Right cardiac atrium (tissue), 5 donors: ENCODE results near the gene CYP1A1. TPM values are rescaled to one million over a fixed set of nuclear protein-coding genes. Genes with fewer than 3 reads are reported as not detected.

Source experiments
- ATAC-seq, 2 donors: fragments of 200-7000 bp; cut with Tn5 transposase; one replicate each; pipeline versions ENCODE4 v1.8.0 to v1.9.1; 2020; ENCODE audit warnings: moderate library complexity in 2 of 2, mild to moderate bottlenecking in 1 of 2
- DNase-seq, 3 donors: peaks; one replicate each; pipeline ENCODE4 v3.0.0-alpha.2; 2020
- H3K27ac ChIP-seq: one replicate; pipeline ENCODE4 v1.5.1; 2013; ENCODE audit warnings: mild to moderate bottlenecking, low read length, control low read depth, moderate library complexity
- H3K27me3 ChIP-seq: one replicate; pipeline ENCODE4 v1.6.1; 2013; ENCODE audit not compliant: control insufficient read depth, insufficient read depth
- H3K4me1 ChIP-seq: one replicate; pipeline ENCODE4 v1.6.1; 2013; ENCODE audit warnings: low read length; ENCODE audit not compliant: control insufficient read depth, insufficient read depth
- H3K4me3 ChIP-seq: one replicate; pipeline ENCODE4 v1.5.1; 2013; ENCODE audit warnings: low read length, control low read depth
- H3K9me3 ChIP-seq: one replicate; pipeline ENCODE4 v1.6.1; 2013; ENCODE audit warnings: low read length; ENCODE audit not compliant: control insufficient read depth
- WGBS: extraction: QIAGEN DNeasy Blood & Tissue Kit; methylation state at CpG from one replicate; pipeline ENCODE4 v1.1.7; 2013; 5-methylcytosine and 5-hydroxymethylcytosine counted together
- intact Hi-C, 4 donors: fragments of 100-400 bp; cut with DNase I; formaldehyde crosslinking; loops; one replicate each; pipeline versions ENCODE4 v1.11.0 to v1.14.0; 2022 to 2023
- polyA plus RNA-seq: library from polyadenylated mRNA; stranded (reverse); fragments of 200-250 nt; gene quantifications from one replicate; pipeline ENCODE4 v1.2.3, GENCODE V29; 2013
- total RNA-seq, 4 donors: library from RNA; stranded (reverse); fragmentation: NEBNext Ultra II Directional; extraction: Animal tissue kit (Norgen Biotek cat#: 25700); gene quantifications; one replicate each; pipeline ENCODE4 v1.2.1, GENCODE V29; 2021
- donor health status: healthy with polysubstance abuse.
- donor health status: DM: no; HTN: yes; CAD: no.
- donor health status: DM: no; HTN: no; CAD: no.
- donor health status: DM: no; HTN: yes; CAD: no; lungs with severe emphysema.
- donor health status: DM: yes; HTN: yes; CAD: no.

Gene CYP1A1
- total and polyA plus RNA-seq, 5 donors, result 0.12 to 1.1 (median 0.59) TPM; not detected in 2

DNA sequence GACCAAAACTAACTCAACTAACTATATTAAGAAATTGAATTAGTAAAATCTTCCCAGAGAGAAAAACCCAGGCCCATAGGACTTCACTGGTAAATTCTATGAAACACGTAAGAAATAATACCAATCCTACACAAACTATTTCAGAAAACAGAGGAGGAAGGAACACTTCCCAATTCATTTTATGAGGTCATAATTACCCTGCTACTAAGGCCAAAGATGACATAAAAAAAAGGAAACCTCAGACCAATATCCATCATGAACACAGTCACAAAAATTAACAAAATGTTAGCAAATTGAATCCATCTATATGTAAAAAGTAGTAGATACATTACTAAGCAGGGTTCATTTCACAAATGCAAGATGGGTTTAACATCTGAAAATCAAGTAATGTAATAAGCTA is 33.0 kb downstream of the CYP1A1 start:
- intact Hi-C loops, result no loop called here

DNA sequence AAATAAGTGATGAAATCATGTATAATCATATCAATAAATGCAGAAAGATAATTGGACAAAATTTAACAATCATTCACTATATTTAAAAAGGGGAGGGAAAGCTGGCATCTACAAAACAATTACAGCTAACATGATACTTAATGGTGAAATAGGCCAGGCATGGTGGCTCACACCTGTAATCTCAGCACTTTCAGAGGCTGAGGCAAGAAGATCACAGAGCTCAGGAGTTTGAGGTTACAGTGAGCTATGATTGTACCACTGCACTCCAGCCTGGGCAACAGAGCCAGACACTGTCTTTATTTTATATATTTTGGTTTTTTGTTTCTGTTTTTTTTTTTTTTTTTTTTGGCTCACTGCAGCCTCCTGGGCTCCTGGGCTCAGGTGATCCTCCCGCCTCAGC is 41.6 kb downstream of the CYP1A1 start:
- no peak for DNase-seq
- 89% methylated on average over 1 of the region's 1 CpG for WGBS
- Histone ChIP-seq H3K9me3 (no peaks in the 10 kb centered on the region), H3K4me3 (no peak overlapping the region), H3K27ac (no peak overlapping the region), H3K4me1 (no peaks in the 10 kb centered on the region), H3K27me3 (no peaks in the 10 kb centered on the region)
- ATAC-seq, result no peak
- intact Hi-C loops, result no loop called here

More for the DNA sequence above, 33.0 kb downstream of the CYP1A1 start:
- no peaks in the 10 kb centered on the region for H3K27me3 ChIP-seq
- no peaks in the 10 kb centered on the region for H3K4me1 ChIP-seq
- ATAC-seq (no peak), DNase-seq (no peak)
- no peaks in the 10 kb centered on the region for H3K9me3 ChIP-seq
- 78% methylated on average over 1 of the region's 1 CpG for WGBS
- no peak overlapping the region for H3K4me3 ChIP-seq
- H3K27ac ChIP-seq, result no peak overlapping the region

- no peak for DNase-seq
- WGBS, result 96% methylated on average over 3 of the region's 3 CpGs
- intact Hi-C loops, result no loop called here
- H3K4me3 ChIP-seq, result no peak overlapping the region
- no peaks in the 10 kb centered on the region for H3K27me3 ChIP-seq
- no peak for ATAC-seq
- H3K27ac ChIP-seq, result no peak overlapping the region
- no peaks in the 10 kb centered on the region for H3K4me1 ChIP-seq
- H3K9me3 ChIP-seq, result no peaks in the 10 kb centered on the region
Observed at GRCh38 chr15:74682954-74683353, 42.4 kb downstream of the CYP1A1 start.

- Histone ChIP-seq H3K4me1 (no peaks in the 10 kb centered on the region), H3K9me3 (no peaks in the 10 kb centered on the region), H3K27me3 (no peaks in the 10 kb centered on the region), H3K27ac (no peak overlapping the region), H3K4me3 (no peak overlapping the region)
- DNase-seq, result no peak
- 87% methylated on average over 2 of the region's 2 CpGs for WGBS
- intact Hi-C loops, result no loop called here
- ATAC-seq, result no peak
Observed at GRCh38 chr15:74680456-74680855, 44.9 kb downstream of the CYP1A1 start.

DNA sequence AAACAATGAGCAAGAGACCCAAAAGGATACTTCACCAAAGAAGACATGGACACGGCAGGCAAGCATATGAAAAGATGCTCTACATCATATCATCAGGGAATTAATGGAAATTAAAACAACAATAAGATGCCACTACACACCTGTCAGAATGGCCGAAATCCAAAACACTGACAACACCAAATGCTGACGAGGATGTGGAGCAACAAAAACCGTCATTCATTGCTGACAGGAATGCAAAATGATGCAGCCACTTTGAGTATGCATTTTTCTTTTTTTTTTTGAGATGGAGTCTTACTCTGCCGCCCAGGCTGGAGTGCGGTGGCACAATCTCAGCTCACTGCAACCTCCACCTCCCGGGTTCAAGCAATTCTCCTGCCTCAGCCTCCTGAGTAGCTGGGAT is 48.5 kb downstream of the CYP1A1 start:
- DNase-seq (no peak), ATAC-seq (no peak)
- H3K9me3 ChIP-seq, result no peaks in the 10 kb centered on the region
- no peaks in the 10 kb centered on the region for H3K27me3 ChIP-seq
- H3K4me3 ChIP-seq, result no peak overlapping the region
- H3K4me1 ChIP-seq, result no peaks in the 10 kb centered on the region
- intact Hi-C loops, result no loop called here
- H3K27ac ChIP-seq, result no peak overlapping the region
- WGBS, result 90% methylated on average over 7 of the region's 7 CpGs

DNA sequence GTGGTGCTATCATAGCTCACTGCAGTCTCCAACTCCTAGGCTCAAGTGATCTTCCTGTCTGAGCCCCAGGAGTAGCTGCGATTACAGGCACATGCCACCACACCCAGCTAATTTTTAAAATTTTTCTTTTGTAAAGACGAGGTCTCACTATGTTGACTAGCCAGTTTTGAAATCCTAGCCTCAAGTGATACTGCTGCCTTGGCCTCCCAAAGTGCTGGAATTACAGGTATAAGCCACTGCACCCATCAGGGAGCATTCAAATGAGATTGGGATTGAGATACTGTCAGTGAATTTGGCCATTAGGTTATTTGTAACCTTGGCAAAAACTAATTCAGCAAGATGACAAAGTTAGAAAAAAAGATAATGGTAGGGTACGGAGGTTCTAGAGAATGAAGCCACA is 51.2 kb downstream of the CYP1A1 start:
- no peak for ATAC-seq
- Histone ChIP-seq H3K9me3 (no peaks in the 10 kb centered on the region), H3K4me3 (no peak overlapping the region), H3K4me1 (no peaks in the 10 kb centered on the region), H3K27ac (no peak overlapping the region), H3K27me3 (no peaks in the 10 kb centered on the region)
- no peak for DNase-seq
- 90% methylated on average over 3 of the region's 3 CpGs for WGBS
- intact Hi-C loops, result no loop called here

GRCh38 chr15:74669627-74670026 is 55.7 kb downstream of the CYP1A1 start:
- 94% methylated on average over 4 of the region's 4 CpGs for whole genome bisulfite sequencing
- H3K4me3 ChIP-seq, result no peak overlapping the region
- no peaks in the 10 kb centered on the region for H3K27me3 ChIP-seq
- DNase-seq (no peak), ATAC-seq (no peak)
- no peaks in the 10 kb centered on the region for H3K9me3 ChIP-seq
- H3K4me1 ChIP-seq, result no peaks in the 10 kb centered on the region
- H3K27ac ChIP-seq, result no peak overlapping the region
- intact Hi-C loops, result no loop called here

Other genes with a start within 250 kb of the CYP1A1 start
- 1 to 10 TPM; 2.1 to 3.8 (median 2.5) TPM for gene ARID3B, start 184.3 kb downstream of the CYP1A1 start, total RNA-seq
- gene ARID3B, start 184.3 kb downstream of the CYP1A1 start, polyA plus RNA-seq, result 2.1 TPM
- 10 to 100 TPM; 40.0 to 65.1 (median 53.3) TPM for gene CLK3, start 109.7 kb downstream of the CYP1A1 start, total RNA-seq
- gene CLK3, start 109.7 kb downstream of the CYP1A1 start, polyA plus RNA-seq, result 51.4 TPM
- 10 to 100 TPM; 14.1 to 19.7 (median 17.2) TPM for gene EDC3, start 29.5 kb downstream of the CYP1A1 start, total RNA-seq
- 8.6 TPM for gene EDC3, start 29.5 kb downstream of the CYP1A1 start, polyA plus RNA-seq
- not detected for gene CYP1A2, start 23.3 kb upstream of the CYP1A1 start, total RNA-seq
- gene CYP1A2, start 23.3 kb upstream of the CYP1A1 start, polyA plus RNA-seq, result 0.07 TPM
- gene CSK, start 56.6 kb upstream of the CYP1A1 start, total RNA-seq, result 10 to 100 TPM; 52.9 to 68.3 (median 60.9) TPM
- 44.3 TPM for gene CSK, start 56.6 kb upstream of the CYP1A1 start, polyA plus RNA-seq
- 100 to 1,000 TPM in 3 of 4 donors, 10 to 100 TPM in 1; 66.2 to 216 (median 131) TPM for gene LMAN1L, start 87.3 kb upstream of the CYP1A1 start, total RNA-seq
- 84.7 TPM for gene LMAN1L, start 87.3 kb upstream of the CYP1A1 start, polyA plus RNA-seq
- gene CPLX3, start 101.1 kb upstream of the CYP1A1 start, total RNA-seq, result 10 to 100 TPM; 13.0 to 31.0 (median 20.9) TPM
- gene CPLX3, start 101.1 kb upstream of the CYP1A1 start, polyA plus RNA-seq, result 13.3 TPM
- 10 to 100 TPM; 34.9 to 49.3 (median 45.9) TPM for gene ULK3, start 117.6 kb upstream of the CYP1A1 start, total RNA-seq
- gene ULK3, start 117.6 kb upstream of the CYP1A1 start, polyA plus RNA-seq, result 35.0 TPM
- 10 to 100 TPM; 52.2 to 67.1 (median 61.7) TPM for gene SCAMP2, start 147.8 kb upstream of the CYP1A1 start, total RNA-seq
- 36.1 TPM for gene SCAMP2, start 147.8 kb upstream of the CYP1A1 start, polyA plus RNA-seq
- 10 to 100 TPM; 39.1 to 59.8 (median 47.7) TPM for gene MPI, start 164.5 kb upstream of the CYP1A1 start, total RNA-seq
- gene MPI, start 164.5 kb upstream of the CYP1A1 start, polyA plus RNA-seq, result 47.9 TPM
- 100 to 1,000 TPM; 108 to 128 (median 121) TPM for gene FAM219B, start 181.3 kb upstream of the CYP1A1 start, total RNA-seq
- 44.9 TPM for gene FAM219B, start 181.3 kb upstream of the CYP1A1 start, polyA plus RNA-seq
- gene COX5A, start 212.5 kb upstream of the CYP1A1 start, total RNA-seq, result 100 to 1,000 TPM; 802 to 917 (median 853) TPM
- 2,062 TPM for gene COX5A, start 212.5 kb upstream of the CYP1A1 start, polyA plus RNA-seq
- 1 to 10 TPM; 5.3 to 8.1 (median 6.3) TPM for gene RPP25, start 231.2 kb upstream of the CYP1A1 start, total RNA-seq
- 3.5 TPM for gene RPP25, start 231.2 kb upstream of the CYP1A1 start, polyA plus RNA-seq